ENCODE data around the gene ERI3. TPM values are rescaled to one million over a fixed set of nuclear protein-coding genes. Genes with fewer than 3 reads are reported as not detected.
A peak's percentile ranks its signal among the peaks of the same experiment; 100 is the strongest.

Gene ERI3
- total and polyA plus RNA-seq, 2 of the 4 experiments (the other 2 are of a cell fraction): 56.6 to 70.9 TPM

GRCh38 chr1:44275991-44276405 is 79.1 kb downstream of the ERI3 start:
- Histone ChIP-seq H2AFZ (replicated peaks; ENCODE audit: low read length, poor library complexity) (no peak overlapping the region), H3K79me1 (ENCODE audit: low read depth in 1 of 2, low read length in 2 of 2) (peaks cover 0 to 1% of the 10 kb centered on the region in 2 experiments; a peak in 1 of 4 replicates), H4K5ac (ENCODE audit: low read depth, low read length) (no peak overlapping the region), H2BK15ac (ENCODE audit: low read depth, low read length) (no peak overlapping the region), H3K4me2 (ENCODE audit: low read depth, low read length) (no peak overlapping the region), H4K20me1 (ENCODE audit: insufficient read depth, low read length) (peaks cover 7% of the 10 kb centered on the region; the same call in 1 of the 2 replicates), H2BK120ac (ENCODE audit: low read depth, low read length) (no peak overlapping the region), H3K27ac (ENCODE audit: insufficient read depth, low read length) (no peak overlapping the region), H3K23ac (ENCODE audit: low read depth, low read length) (no peak overlapping the region), H3K4me1 (ENCODE audit: control insufficient read depth, insufficient read depth, low read length) (peaks cover 7% of the 10 kb centered on the region; the same call in 1 of the 2 replicates), H3K9me1 (ENCODE audit: insufficient read depth, low read length) (peaks cover 5% of the 10 kb centered on the region; the same call in 1 of the 2 replicates), H4K91ac (ENCODE audit: insufficient read depth, low read depth, low read length) (no peak overlapping the region), H3K4me3 (ENCODE audit: insufficient read depth, low read depth, low read length) (no peak overlapping the region), H2AK9ac (replicated peaks; ENCODE audit: low read depth, low read length, poor library complexity) (no peak overlapping the region), H3K27me3 (ENCODE audit: control insufficient read depth, insufficient read depth, low read length) (no peaks in the 10 kb centered on the region), H3K36me3 (ENCODE audit: control insufficient read depth, insufficient read depth, low read length) (no peaks in the 10 kb centered on the region; the same call in 1 of the 2 replicates), H2AK5ac (ENCODE audit: low read depth, low read length) (no peak overlapping the region), H2BK5ac (ENCODE audit: low read depth, low read length, poor library complexity, severe bottlenecking) (no peak overlapping the region), H3K18ac (ENCODE audit: low read depth, low read length) (no peak overlapping the region), H3K9ac (ENCODE audit: low read depth, low read length) (no peak overlapping the region), H3K4ac (ENCODE audit: low read depth, low read length) (no peak overlapping the region), H3K14ac (replicated peaks; ENCODE audit: low read depth, low read length) (no peak overlapping the region), H4K8ac (ENCODE audit: low read depth in 2 of 2, low read length in 2 of 2) (no peak overlapping the region), H2BK20ac (ENCODE audit: low read depth, low read length) (no peak overlapping the region), H3K56ac (ENCODE audit: extremely low read depth, insufficient read depth, low read length) (no peak overlapping the region), H3K9me3 (ENCODE audit: control insufficient read depth, insufficient read depth, low read length) (no peaks in the 10 kb centered on the region)
- ATAC-seq (ENCODE audit: low read depth): peak; percentile 75
- ChIA-PET POLR2A (ENCODE audit: unreplicated experiment) (no interaction called here), CTCF (interaction anchor here (1.4 kb wide), 1 partner anchor 11 kb away, joined by 3 read pairs; no protein-coding TSS in a partner anchor)
- no CpG with 5 or more reads among the region's 3 CpGs for WGBS, 2 experiments (ENCODE audit: extremely low coverage in 2 of 2, insufficient read length in 1 of 2)
- dilution Hi-C loops (cut with HindIII; ENCODE audit: low sequenced_read_pairs, unreplicated experiment) (no loop called here), intact Hi-C loops (cut with micrococcal nuclease) (no loop called here), in situ Hi-C loops (cut with MboI; ENCODE audit: low sequenced_read_pairs) (no loop called here)
- no TSS peak for BruUV-seq (replicated peaks)
- no peak for TF ChIP-seq CEBPB (IDR thresholded peaks at IDR 0.05; ENCODE audit: low read depth, low read length)
- TF ChIP-seq CTCF (conservative IDR thresholded peaks at IDR 0.05; ENCODE audit: low read depth, low read length): no peak
- no peak for TF ChIP-seq RAD21 (IDR thresholded peaks at IDR 0.05; ENCODE audit: low read length)
- TF ChIP-seq MXI1 (IDR thresholded peaks at IDR 0.05; ENCODE audit: borderline replicate concordance, low read depth, low read length): no peak
- no peak for TF ChIP-seq CHD1 (IDR thresholded peaks at IDR 0.05; ENCODE audit: low read depth, low read length)
- no peak for TF ChIP-seq SMC3 (IDR thresholded peaks at IDR 0.05; ENCODE audit: low read depth, low read length)
- no peak for TF ChIP-seq MAZ (IDR thresholded peaks at IDR 0.05; ENCODE audit: borderline replicate concordance, low read depth, low read length)
- TF ChIP-seq FOS (IDR thresholded peaks at IDR 0.05; ENCODE audit: low read depth, low read length): no peak
- TF ChIP-seq ELK1 (IDR thresholded peaks at IDR 0.05; ENCODE audit: borderline replicate concordance, low read depth, low read length): no peak
- no peak for TF ChIP-seq RFX5 (IDR thresholded peaks at IDR 0.05; ENCODE audit: low read depth, low read length)
- TF ChIP-seq USF2 (IDR thresholded peaks at IDR 0.05; ENCODE audit: low read depth, low read length): no peak
- TF ChIP-seq BHLHE40 (IDR thresholded peaks at IDR 0.05; ENCODE audit: low read depth, low read length): no peak
- no peak for TF ChIP-seq MAFK (IDR thresholded peaks at IDR 0.05; ENCODE audit: low read depth, low read length)
- TF ChIP-seq NFE2L2 (IDR thresholded peaks at IDR 0.05; ENCODE audit: low read depth, low read length): no peak
- no peak for TF ChIP-seq RCOR1 (IDR thresholded peaks at IDR 0.05; ENCODE audit: insufficient replicate concordance, low read length)
- TF ChIP-seq POLR2A (IDR thresholded peaks at IDR 0.05; ENCODE audit: low read depth, low read length): no peak
- peak; percentile 7 for DNase-seq

Measured in IMR-90 (cell line).